Umbilical cord (tissue), 2 donors: Measurements from ENCODE around the gene WWOX. TPM values are rescaled to one million over a fixed set of nuclear protein-coding genes. Genes with fewer than 3 reads are reported as not detected.
"Not testable (repeated sequence)": the region's sequence is repeated elsewhere in the genome, so short reads cannot be mapped to it uniquely, and the experiment has no call there.

Source experiments
- DNase-seq: peaks from one replicate; pipeline ENCODE4 v3.0.0-alpha.2; 2015; ENCODE audit warnings: low spot score
- total RNA-seq: library from RNA; depleted of rRNA; stranded (reverse); fragments of >200 nt; gene quantifications from one replicate; pipeline ENCODE4 v1.2.3, GENCODE V29; 2014; ENCODE audit warnings: low replicate concordance; ENCODE audit not compliant: insufficient read depth

Gene WWOX
- total RNA-seq, 1 donor from 2014 or later, result 54.4 TPM

- DNase-seq, result not testable (repeated sequence)
Observed at GRCh38 chr16:79052198-79052597, 952.7 kb downstream of the WWOX start.

GRCh38 chr16:79053577-79053976 lies 954.1 kb downstream of the WWOX start:
- no peak for DNase-seq

GRCh38 chr16:79054211-79054984 lies 954.9 kb downstream of the WWOX start:
- DNase-seq, result no peak

GRCh38 chr16:79055251-79055970 lies 956.0 kb downstream of the WWOX start:
- DNase-seq, result peak; percentile 80

GRCh38 chr16:79061181-79061580 lies 961.7 kb downstream of the WWOX start:
- DNase-seq, result peak; percentile 72

GRCh38 chr16:79062336-79062735 lies 962.9 kb downstream of the WWOX start:
- no peak for DNase-seq

- DNase-seq, result no peak
Observed at GRCh38 chr16:79062821-79063220, 963.4 kb downstream of the WWOX start.

- DNase-seq, result no peak
Observed at GRCh38 chr16:79064256-79064972, 965.0 kb downstream of the WWOX start.

- no peak for DNase-seq
Observed at GRCh38 chr16:79066561-79066960, 967.1 kb downstream of the WWOX start.

GRCh38 chr16:79067600-79067999 lies 968.1 kb downstream of the WWOX start:
- DNase-seq, result peak; percentile 40

- DNase-seq, result no peak
Observed at GRCh38 chr16:79069121-79069520, 969.7 kb downstream of the WWOX start.

GRCh38 chr16:79069633-79070032 lies 970.2 kb downstream of the WWOX start:
- no peak for DNase-seq

- peak; percentile 82 for DNase-seq
Observed at GRCh38 chr16:79071424-79071823, 972.0 kb downstream of the WWOX start.

- DNase-seq, result peak; percentile 55
Observed at GRCh38 chr16:79072517-79072916, 973.1 kb downstream of the WWOX start.

- peak; percentile 72 for DNase-seq
Observed at GRCh38 chr16:79073566-79073965, 974.1 kb downstream of the WWOX start.

GRCh38 chr16:79074541-79074940 lies 975.1 kb downstream of the WWOX start:
- peak; percentile 93 for DNase-seq

GRCh38 chr16:79074951-79075350 lies 975.5 kb downstream of the WWOX start:
- peak; percentile 89 for DNase-seq

GRCh38 chr16:79076047-79076767 lies 976.8 kb downstream of the WWOX start:
- no peak for DNase-seq

- DNase-seq, result no peak
Observed at GRCh38 chr16:79077346-79077745, 977.9 kb downstream of the WWOX start.

GRCh38 chr16:79079656-79080420 lies 980.4 kb downstream of the WWOX start:
- no peak for DNase-seq
